AG04449 (cell line): ENCODE results near the gene PKN1.
"Not testable (repeated sequence)": the region's sequence is repeated elsewhere in the genome, so short reads cannot be mapped to it uniquely, and the experiment has no call there.

Experiments used
- CTCF ChIA-PET: fragments of 350-600 bp; formaldehyde crosslinking; extraction: SDS; loops from one replicate; lab custom pipeline; 2021; ENCODE audit warnings: antibody characterized with exemption; lab: Yijun Ruan, JAX
- POLR2A ChIA-PET: fragments of 400-600, 350-600 bp; formaldehyde crosslinking; extraction: SDS; loops from one replicate; lab custom pipeline; 2020; ENCODE audit warnings: antibody characterized with exemption, inconsistent platforms; lab: Yijun Ruan, JAX
- DNase-seq: peaks from one replicate; pipeline ENCODE4 v3.0.0-alpha.2; 2010; ENCODE audit warnings: low read depth, low spot score
- H3K4me3 ChIP-seq: 2 replicates; pipeline ENCODE4 v1.5.1; 2011; ENCODE audit warnings: low read depth, mild to moderate bottlenecking, control low read depth, low read length
- TF ChIP-seq, protein P1 (sequence below): IDR thresholded peaks from one replicate; pipeline ENCODE4 v1.5.1; 2011; ENCODE audit warnings: mild to moderate bottlenecking, moderate library complexity, low read length, control low read depth, inconsistent platforms; ENCODE audit not compliant: insufficient read depth; ENCODE audit errors: missing control alignments

PKN1 gene

DNA sequence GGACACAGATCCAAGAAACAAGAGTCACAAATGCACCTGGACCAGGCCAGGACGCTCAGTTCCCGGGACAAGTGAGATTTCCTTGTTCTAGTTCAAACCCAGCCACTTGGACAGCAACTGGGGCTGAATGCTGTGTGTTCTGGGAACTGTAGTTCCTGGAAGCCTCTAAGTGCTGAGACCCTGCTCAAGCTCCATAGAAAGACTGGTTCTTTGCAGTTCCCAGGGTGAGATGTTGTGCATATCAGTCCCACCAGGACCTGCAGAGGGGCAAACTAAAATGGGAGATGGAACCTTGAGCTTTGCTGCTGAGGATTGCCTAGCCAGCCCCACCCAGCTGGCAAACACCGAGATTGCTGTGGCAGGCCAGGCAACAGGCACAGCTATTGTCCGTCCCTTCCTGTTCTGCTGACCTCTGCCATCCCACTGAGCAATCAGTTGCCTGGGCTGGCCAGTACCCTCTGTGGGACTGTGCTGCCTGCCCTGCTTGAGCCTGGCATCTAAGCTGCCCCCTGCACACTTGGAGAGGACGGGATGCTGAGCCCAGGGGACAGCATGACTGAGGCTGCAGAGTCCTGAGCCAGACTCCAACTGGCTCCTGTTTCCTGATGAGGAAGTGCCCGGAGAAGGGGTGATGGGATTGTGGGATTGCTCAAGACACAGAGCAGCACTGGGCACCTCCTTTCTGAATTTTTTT lies 64.3 kb downstream of the PKN1 start:
- ChIA-PET POLR2A (interaction anchor here (0.6 to 1.6 kb wide), 3 partner anchors 8 to 1334 kb away, joined by 3 to 7 read pairs (median 4); partner anchors contain the start of gene DNAJB1), CTCF (interaction anchor here (2.5 to 4.5 kb wide), 4 partner anchors 9 to 59 kb away, joined by 7 to 32 read pairs (median 22); no protein-coding TSS in a partner anchor)
- no peak for DNase-seq
- TF ChIP-seq, protein P1, sequence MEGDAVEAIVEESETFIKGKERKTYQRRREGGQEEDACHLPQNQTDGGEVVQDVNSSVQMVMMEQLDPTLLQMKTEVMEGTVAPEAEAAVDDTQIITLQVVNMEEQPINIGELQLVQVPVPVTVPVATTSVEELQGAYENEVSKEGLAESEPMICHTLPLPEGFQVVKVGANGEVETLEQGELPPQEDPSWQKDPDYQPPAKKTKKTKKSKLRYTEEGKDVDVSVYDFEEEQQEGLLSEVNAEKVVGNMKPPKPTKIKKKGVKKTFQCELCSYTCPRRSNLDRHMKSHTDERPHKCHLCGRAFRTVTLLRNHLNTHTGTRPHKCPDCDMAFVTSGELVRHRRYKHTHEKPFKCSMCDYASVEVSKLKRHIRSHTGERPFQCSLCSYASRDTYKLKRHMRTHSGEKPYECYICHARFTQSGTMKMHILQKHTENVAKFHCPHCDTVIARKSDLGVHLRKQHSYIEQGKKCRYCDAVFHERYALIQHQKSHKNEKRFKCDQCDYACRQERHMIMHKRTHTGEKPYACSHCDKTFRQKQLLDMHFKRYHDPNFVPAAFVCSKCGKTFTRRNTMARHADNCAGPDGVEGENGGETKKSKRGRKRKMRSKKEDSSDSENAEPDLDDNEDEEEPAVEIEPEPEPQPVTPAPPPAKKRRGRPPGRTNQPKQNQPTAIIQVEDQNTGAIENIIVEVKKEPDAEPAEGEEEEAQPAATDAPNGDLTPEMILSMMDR, result no peak
- H3K4me3 ChIP-seq, result no peak overlapping the region

DNA sequence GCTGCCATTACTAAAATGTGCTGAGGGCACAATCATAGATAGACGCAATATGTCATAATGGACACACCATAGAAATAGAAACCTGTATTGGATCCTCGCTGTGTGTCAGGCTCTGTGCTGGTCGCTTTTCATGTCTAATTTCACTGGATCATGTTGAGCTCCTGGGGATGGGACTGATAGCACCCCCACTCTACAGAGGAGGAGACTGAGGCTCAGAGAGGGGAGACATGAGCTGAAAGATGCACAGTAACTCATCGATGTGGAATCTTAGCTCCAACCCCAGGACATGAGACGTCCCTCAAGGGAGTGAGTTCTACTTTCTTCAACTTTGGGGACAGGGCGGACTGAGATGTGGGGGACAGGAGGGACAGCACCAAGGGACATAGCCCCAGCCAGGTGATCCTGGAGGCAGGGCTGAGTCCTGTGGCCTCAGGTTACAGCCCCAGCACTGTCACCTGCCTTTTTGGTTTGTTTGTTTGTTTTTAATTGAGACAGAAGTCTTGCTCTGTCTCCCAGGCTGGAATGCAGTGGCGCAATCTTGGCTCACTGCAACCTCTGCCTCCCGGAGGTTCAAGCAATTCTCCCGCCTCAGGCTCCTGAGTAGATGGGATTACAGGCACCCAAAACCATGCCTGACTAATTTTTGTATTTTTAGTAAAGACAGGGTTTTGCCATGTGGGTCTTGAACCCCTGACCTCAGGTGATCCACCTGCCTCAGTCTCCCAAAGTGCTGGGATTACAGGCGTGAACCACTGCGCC lies 69.4 kb downstream of the PKN1 start:
- DNase-seq, result no peak
- ChIA-PET POLR2A (interaction anchor here (0.6 kb wide), 1 partner anchor 502 kb away, joined by 3 read pairs; no protein-coding TSS in a partner anchor), CTCF (interaction anchor here (0.7 to 1.2 kb wide), 3 partner anchors 17 to 23 kb away, joined by 3 to 10 read pairs (median 3); no protein-coding TSS in a partner anchor)
- TF ChIP-seq, protein P1, result no peak
- no peak overlapping the region for H3K4me3 ChIP-seq

DNA sequence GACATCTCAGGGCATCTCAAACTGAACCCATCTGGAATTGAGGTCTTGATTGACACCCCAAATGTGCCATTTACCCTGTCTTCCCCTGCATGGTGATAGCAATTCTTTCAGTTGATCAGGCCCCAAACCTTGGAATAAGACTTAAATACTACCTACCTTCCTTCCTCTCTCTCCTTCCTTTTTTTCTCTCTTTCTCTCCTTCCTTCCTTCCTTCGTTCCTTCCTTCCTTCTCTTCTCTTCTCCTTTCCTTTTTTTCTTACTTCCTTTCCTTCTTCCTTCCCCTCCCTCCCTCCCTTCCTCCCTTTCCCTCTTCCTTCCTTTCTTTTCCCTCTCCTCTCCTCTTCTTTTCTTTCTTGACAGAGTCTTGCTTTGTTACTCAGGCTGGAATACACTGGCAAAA lies 70.2 kb downstream of the PKN1 start:
- TF ChIP-seq, protein P1, result no peak
- DNase-seq, result no peak
- POLR2A ChIA-PET, result no interaction called here
- no peak overlapping the region for H3K4me3 ChIP-seq
- CTCF ChIA-PET, result interaction anchor here (1.1 to 1.5 kb wide), 3 partner anchors 8 to 16 kb away, joined by 3 to 6 read pairs (median 4); partner anchors contain the start of gene GIPC1

DNA sequence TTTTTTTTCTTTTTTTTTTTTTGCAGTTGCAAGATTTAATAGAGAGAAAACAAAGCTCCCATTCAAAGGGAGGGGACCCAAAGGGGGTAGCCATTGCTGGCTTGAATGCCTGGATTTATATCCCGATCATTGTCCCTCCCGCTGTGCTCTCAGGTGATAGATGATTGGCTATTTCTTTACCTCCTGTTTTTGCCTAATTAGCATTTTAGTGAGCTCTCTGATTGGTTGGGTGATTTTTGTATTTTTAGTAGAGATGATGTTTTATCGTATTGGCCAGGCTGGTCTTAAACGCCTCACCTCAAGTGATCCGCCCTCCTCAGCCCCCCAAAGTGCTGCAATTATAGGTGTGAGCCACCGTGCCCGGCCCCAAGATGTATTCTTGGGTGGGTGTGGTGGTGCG lies 71.5 kb downstream of the PKN1 start:
- POLR2A ChIA-PET, result interaction anchor here (4.1 kb wide), 1 partner anchor 13 kb away, joined by 34 read pairs; the partner anchor contains the start of gene DNAJB1
- DNase-seq, H3K4me3 ChIP-seq: not testable (repeated sequence)
- CTCF ChIA-PET, result interaction anchor here (0.8 to 4.3 kb wide), 9 partner anchors 8 to 85 kb away, joined by 3 to 36 read pairs (median 6); partner anchors contain the start of genes GIPC1 and NDUFB7

DNA sequence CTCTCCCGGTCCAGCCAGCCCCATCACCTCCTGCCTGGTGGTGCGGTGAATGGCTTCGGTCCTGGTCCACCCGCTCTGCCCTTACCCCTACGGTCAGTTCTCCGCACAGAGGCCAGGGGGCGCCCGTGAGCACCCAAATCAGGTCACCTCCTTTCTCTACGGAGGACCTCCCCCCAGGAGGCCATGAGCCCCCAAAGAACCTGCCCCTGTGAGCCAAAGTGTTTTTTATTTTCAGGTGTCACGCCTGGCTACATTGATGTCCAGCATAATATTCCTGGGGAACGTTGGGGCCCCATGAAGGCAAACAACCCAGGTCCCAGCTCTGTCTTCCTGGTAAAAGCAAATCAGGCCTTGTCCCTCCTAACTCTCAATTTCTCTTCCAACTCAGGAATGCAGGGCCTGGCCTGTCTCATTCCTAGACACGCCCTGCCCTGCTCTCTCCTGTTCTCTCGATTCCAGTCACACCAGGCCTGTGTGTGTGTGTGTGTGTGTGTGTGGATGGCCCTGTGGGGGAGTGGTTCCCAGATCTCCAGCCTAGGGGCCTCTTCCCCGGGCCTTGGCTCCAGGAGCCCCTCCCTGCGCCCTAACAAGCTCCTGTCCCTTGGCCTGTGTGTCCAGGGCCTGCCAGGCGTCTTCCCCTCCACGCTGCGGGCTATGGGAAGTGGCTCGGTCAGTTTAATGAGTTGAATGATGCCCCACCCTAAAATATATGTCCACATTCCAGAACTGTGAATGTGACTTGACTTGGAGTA lies 72.6 kb downstream of the PKN1 start:
- DNase-seq, result peak; percentile 81
- H3K4me3 ChIP-seq, result no peak overlapping the region
- TF ChIP-seq, protein P1, result peak; percentile 93
- ChIA-PET CTCF (interaction anchor here (0.6 to 4.3 kb wide), 12 partner anchors 8 to 743 kb away, joined by 3 to 36 read pairs (median 4); partner anchors contain the start of genes GIPC1 and NDUFB7), POLR2A (interaction anchor here (1.1 to 4.1 kb wide), 5 partner anchors 8 to 24 kb away, joined by 3 to 34 read pairs (median 4); partner anchors contain the start of gene DNAJB1)
